NCI-H2107 (cell line): ENCODE data around the gene NRSN2.
A peak's percentile ranks its signal among the peaks of the same experiment; 100 is the strongest.

ENCODE experiments used
- DNase-seq: peaks from one replicate; lab custom pipeline; 2025; lab: John Stamatoyannopoulos, UW

Gene NRSN2

DNA sequence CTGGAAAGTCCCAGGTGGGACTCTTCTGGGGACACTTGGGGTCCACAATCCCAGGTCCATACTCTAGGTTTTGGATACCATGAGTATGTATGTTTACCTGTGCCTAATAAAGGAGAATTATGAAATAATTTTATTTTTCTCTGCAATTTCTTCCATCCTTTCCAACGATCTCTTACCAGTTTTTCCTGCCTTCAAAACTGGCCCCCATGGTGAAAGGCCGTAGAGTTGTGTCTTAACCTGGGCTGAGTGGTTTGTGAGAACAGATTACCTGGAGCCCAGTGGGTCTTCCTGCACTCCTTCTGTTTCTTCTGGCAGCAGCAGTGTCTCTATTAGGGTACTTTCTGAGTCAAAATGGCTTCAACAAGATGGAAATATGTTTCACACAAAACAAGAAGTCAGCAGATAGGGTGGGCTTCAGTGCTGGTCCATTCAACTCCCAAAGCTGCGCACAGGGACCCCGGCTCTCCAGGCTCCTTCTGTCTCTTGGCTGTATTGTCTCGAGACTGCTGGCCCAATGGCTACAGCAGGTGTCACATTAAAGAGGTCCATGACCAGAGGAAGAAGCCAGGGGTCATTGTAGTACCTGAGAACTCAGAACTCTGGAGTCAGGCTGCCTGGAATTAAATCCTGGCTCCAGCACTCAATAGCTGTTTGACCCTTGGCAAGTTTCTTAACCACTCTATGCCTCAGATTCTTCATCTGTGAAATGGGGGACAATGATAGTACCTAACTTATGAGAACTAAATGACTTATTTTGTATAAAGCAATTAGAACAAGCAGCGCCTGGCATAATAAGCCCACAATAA lies 50.7 kb downstream of the NRSN2 start:
- DNase-seq = no peak

DNA sequence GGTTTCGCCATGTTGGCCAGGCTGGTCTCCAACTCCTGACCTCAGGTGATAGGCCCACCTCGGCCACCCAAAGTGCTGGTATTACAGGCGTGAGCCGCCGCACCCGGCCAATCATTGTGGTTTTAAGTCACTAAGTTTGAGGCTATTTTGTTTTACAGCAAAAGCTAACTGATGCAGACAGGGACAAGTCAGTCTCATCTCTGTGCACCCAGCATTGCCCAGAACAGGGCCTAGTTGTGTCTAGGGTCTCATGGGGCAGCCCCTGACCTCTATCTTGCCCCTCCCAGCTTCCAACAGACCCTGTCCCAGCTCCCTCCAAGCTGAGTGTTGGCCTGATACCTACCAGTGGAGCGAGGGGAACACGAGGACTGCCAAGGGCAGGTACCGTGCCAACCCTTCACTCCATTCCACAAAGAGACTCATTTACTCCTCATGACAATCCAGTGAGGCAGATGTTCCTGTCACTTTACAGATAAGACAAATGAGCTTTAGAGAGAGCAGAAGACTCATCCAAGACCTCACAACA lies 52.3 kb downstream of the NRSN2 start:
- no peak for DNase-seq

DNA sequence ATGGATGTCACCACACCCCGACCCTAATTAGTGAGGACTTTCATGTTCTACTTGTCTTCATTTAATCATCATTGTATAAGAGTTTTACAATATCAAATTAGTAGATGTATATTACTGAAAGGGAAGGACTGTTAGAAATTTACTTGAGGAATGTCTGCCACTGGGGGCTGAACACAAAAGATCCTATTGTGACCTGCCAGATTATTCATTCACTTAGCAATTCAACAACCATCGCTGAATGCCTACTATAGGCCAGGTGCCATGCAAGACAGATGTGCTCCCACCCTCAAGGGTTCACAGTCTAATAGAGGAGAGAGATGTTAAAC lies 53.2 kb downstream of the NRSN2 start:
- no peak for DNase-seq

DNA sequence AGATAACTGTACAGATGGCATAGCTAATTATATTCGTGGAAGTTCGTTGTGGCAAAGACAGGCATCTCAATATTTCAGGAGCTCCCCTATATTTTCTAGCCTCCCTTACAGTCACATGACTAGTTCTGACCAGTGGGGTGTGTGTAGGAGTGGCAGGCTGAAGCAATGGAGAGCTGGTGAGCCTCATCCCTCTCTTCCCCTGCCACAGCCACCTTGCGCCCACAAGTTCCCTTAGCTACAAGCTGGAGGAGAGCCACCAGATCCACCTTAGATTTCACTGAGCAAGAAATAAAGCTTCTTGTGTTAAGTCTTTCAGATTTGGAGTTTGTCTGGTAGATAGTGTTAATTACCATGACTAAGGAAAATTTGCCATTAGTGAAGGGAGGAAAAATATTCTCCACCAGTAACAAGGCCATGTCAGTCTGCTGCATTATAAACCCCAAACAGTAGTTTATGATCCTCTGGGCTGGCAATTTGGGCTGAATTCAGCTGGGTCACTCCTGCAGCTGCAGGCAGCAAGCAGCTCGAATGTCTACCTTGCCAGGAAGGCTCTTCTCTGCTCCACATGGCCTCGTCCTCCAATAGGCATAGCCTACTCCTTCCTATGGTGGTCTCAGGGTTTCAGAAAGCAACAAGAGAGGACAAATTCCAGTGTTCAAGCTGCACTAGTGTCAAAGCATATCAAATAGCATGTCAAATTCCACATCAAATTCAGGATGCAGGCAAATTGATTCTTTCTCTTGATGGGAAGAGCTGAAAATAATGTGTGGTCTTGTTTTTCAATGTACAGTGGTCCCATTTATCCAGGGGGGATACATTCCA lies 53.8 kb downstream of the NRSN2 start:
- DNase-seq = no peak

DNA sequence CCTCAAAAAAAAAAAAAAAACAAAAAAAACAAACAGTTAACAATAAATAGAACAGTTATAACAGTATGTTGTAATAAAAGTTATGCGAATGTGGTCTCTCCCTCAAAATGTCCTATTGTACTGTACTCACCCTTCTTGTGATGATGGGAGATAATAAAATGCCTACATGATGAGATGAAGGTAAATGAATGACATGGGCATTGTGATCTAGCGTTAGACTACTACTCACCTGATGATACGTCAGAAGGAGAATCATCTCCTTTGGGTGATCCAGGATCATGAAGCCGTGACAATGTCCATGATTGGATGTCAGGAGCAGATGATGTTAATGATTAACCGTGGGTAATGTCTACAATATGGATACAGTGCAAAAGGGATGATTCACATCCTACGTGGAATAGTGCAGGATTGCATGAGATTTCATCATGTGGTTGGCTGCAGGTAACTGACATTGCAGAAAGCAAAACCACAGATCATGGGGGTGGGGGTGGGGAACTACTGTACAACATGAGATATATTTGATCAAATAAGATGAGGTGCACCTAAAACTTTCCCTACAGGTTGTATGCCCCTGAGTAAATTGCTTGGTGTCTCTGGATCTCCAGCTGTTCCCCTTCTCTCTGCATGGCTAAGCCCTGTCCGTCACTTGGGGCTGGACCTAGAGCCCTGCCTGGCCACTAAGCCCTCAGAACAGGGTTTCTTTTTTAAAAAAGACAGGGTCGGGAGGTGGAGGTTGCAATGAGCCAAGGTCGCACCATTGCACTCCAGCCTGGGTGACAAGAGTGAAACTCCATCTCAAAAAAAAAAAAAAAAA lies 55.0 kb downstream of the NRSN2 start:
- peak; percentile 29 for DNase-seq

DNA sequence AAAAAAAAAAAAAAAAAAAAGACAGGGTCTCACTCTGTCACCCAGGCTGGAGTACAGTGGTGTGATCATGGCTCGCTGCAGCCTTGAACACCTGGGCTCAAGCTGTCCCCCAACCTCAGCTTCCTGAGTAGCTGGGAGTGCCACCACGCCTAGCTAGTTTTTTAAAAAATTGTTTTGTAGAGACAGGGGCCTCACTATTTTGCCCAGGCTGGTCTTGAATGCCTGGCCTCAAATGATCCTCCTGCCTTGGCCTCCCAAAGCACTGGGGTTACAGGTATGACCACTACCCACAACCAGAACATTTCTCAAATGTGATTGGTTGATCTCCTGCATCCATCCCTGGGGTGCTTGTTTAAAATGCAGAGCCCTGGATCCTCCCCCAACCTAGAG lies 55.6 kb downstream of the NRSN2 start:
- no peak for DNase-seq

DNA sequence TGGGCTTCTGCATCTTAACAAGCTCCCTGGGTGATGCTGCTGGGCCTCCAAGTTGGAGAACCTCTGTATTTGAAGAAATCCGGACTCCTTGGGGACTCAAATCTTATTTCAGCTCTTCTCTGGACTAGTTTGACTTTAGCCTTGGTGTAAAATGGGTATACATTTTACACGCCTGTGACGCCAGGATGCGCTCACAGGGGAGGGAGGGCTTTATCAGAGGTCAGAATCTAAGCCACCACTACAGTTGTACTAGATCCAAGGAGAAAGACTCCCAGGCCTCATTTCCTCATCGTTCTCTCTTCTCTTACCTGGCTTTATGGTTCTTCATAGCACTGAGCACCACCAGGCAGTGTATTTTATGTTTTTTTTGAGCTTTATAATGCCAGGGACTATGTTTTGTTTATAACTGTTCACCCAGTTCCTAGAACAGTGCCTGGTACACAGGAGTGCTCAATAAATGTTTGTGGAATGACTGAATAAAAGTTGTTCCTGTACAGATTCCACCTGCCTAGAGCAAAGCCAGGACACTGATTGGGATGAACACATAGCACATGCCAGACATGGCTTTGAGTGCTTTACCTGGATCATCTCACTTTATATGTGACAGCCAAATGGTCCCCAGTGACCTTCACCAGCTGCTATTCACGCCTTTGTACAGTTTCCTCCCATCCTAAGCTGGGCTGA lies 56.1 kb downstream of the NRSN2 start:
- DNase-seq = no peak

DNA sequence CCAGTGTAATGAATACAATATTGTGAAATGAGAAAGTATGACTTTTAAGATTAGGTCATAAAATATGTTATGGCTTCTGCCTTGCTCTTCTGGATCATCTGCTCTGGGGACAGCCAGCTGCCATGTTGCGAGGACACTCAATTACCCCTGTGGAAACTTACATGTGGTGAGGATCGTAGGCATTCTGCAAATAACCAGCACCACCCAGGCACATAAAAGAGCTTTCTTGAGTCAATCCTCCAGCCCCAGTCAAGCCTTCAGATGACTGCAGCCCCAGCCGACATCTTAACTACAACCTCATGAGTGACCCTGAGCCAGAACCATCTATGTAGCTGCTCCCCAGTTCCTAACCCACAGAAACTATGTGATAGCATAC lies 56.7 kb downstream of the NRSN2 start:
- no peak for DNase-seq

DNA sequence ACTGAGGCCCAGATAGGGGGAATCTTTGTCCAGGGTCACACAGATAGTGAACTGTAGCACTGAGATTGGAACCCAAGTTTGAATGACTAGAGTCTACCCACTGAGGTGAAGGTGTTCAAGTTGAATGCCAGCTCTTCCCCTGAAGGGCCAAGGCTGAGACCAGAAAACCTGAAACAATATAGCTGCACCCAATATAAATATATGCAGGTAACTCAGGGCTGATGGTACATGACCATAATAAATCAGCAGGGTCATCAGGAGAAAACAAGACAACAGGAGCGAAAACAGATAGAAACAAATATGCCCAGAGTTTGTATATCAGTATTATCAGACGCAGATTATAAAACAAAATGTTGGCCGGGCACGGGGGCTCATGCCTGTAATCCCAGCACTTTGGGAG lies 57.2 kb downstream of the NRSN2 start:
- no peak for DNase-seq
